Activated CD4-positive, alpha-beta T cell treated with anti-CD3 and anti-CD28 coated beads for 48 hours (primary cell): ENCODE data around the gene ATP6AP1.
A peak's percentile ranks its signal among the peaks of the same experiment; 100 is the strongest.

ENCODE experiments used
- DNase-seq: peaks from one replicate; pipeline ENCODE4 v3.0.0-alpha.2; 2020

ATP6AP1 gene

GRCh38 chrX:154473683-154474082 lies 45.2 kb downstream of the ATP6AP1 start:
- no peak for DNase-seq

DNA sequence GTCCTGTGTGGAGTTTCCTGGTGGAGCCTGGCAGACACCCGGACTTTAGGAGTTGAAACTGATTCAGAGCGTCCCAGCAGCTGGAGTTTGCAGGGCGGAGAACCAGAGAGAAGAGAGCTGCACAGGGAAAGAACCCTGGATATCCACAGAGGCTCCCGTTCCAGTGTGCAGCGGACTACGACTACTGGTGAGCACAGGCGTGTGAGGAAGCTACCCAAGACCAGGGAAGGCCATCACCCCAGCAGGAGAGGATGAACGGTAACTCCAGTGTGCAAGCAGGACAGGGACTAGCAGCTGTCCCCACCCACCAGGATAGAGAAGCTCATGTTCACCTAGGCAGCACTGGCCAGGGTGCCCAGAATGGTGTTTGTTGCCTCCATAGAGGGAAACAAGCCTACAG lies 48.3 kb downstream of the ATP6AP1 start:
- DNase-seq: no peak

- DNase-seq: no peak
These were observed 49.5 kb downstream of the ATP6AP1 start for GRCh38 chrX:154477891-154478477.

DNA sequence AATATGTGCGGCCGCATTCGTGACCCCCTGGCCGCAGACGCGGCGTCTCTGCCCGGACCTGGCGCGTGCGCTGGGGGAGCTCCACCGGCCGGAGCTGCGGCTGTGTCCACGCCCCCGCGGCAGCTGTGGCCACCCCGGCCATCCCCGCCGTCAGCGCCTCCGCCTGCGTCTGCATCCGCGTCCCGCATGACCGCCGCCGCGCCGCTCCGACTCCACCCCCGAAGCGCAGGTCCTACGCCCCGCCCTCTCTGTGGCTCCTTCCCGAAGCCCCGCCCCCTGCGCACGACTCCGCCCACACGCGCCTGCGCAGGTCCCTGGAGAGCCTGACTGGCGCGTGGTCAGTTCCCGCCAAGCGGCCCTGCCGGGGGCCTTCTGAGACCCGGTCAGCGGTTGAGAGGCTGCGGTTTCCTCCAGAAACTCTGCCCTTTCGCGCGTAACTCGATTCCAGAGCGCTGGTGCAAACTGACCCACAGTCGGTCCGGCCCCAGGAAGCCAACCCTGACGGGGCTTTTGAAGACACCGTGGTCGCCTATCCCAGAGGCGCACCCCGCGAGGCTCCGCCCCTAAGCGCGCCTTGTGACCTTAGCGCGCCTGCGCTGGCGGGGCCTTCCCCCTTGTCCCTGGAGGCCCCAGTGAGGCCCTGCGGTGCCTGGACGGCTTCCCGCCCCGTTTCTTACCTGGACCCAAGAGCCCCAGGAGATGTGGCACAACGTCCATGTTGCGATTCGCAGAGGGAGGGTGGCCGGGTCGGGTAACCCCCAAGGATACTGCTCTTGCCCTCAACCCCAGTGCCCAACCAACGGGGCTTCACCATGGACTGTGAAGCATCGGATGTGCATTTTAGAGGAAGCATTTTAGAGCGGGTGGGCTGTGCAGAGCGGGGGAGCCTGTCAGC lies 50.5 kb downstream of the ATP6AP1 start, which contains the start of gene LAGE3:
LAGE3 (minus strand) TSS at position 554 of the 895 bp plus-strand sequence; CDS start at position 188, 366 bp downstream.
- DNase-seq: peak; percentile 95

DNA sequence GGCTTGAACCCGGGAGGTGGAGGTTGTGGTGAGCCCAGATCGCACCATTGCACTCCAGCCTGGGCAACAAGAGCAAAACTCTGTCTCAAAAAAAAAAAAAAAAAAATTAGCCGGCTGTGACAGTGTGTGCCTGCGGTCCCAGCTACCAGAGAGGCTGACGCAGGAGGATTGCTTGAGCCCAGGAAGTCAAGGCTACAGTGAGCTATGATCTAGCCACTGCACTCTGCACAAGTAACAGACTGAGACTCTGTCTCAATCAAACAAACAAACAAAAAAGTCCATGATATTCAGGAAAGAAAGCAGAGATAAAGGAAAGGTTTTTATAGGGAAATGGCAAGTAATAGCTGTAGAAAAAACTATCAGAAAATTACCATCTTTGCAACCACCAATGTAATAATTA lies 52.7 kb downstream of the ATP6AP1 start:
- DNase-seq: no peak

DNA sequence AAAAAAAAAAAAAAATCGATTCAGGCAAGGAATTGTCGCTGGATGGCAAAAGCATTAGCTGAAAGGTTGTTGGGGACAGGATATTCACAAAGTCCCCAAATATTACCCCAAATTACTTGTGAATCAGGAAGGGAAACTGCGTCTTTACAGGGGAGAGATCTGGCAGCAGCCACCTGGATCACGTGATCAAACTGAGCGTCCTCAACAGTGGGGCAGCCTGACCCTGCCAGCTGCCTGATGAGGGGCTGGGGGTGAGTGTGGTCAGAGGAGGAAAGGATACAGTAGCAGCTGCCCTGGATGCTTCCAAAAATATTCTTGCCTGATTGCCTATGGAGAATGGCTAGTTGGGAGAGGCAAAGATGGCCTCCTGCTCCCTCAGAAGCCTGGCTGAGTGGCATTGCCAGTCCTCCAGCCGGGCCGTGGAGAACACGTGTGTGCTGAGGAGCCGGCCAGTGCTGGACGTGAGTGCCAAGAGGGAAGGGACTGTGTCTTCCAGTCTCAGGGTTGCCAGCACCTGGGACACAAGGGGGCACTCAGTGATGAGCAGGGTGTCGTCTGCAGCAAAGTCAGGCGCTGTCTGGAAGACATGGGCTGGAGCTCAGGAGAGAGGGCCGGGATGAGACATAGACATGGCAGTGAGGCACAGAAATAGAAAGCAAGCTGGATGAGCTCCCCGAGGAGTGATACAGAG lies 53.6 kb downstream of the ATP6AP1 start:
- no peak for DNase-seq

- DNase-seq: no peak
These were observed 54.3 kb downstream of the ATP6AP1 start for GRCh38 chrX:154482786-154483185.

- DNase-seq: no peak
These were observed 54.8 kb downstream of the ATP6AP1 start for GRCh38 chrX:154483325-154483724.

GRCh38 chrX:154484255-154485149 lies 56.0 kb downstream of the ATP6AP1 start:
- DNase-seq: no peak

GRCh38 chrX:154485150-154486051 lies 56.9 kb downstream of the ATP6AP1 start:
- DNase-seq: no peak

DNA sequence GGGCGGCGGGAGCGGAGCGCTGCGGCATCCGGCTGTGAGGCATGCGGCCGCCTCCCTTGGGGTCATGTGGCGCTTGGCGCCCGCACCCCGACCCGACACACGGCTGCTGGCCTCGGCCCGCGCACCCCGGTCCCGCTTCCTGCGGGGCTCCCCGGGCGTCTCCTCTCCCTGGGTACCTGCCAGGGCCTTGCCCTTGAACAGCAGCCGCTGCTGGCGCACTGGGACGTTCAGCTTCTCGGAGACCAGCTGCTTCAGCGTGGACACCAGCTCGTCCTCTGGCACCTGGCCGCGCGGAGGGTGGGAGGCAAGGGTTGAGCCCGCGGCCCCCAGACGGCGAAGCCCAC lies 57.5 kb downstream of the ATP6AP1 start:
- DNase-seq: peak; percentile 43
